ENCODE measurements around the gene ATOSA.

ATOSA gene

GRCh38 chr15:52682781-52683180 lies 3.6 kb upstream of the ATOSA start:
- no peak for DNase-seq

GRCh38 chr15:52682200-52682599 lies 3.0 kb upstream of the ATOSA start:
- DNase-seq, result no peak

DNA sequence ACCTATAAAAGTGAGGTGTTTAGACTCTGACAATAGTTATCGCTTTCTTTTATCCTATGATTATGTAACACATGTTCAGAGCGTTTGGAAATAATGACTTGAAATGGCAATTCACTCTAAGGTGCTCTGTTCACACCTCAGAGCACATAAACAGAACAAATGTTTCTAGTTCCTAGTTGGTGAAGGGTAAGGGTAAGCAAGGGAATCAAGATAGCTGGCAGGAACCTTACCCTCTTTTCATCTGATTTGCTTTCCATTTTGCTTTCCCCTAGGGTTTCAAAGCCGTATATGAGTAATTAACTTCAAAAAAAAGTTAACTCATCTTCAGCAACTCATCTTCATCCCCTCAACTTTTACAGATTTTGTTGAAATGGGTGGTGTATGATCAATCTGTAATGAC lies 2.3 kb upstream of the ATOSA start:
- DNase-seq, result no peak

- DNase-seq, result no peak
Measured at GRCh38 chr15:52680761-52681160, 1.6 kb upstream of the ATOSA start.

DNA sequence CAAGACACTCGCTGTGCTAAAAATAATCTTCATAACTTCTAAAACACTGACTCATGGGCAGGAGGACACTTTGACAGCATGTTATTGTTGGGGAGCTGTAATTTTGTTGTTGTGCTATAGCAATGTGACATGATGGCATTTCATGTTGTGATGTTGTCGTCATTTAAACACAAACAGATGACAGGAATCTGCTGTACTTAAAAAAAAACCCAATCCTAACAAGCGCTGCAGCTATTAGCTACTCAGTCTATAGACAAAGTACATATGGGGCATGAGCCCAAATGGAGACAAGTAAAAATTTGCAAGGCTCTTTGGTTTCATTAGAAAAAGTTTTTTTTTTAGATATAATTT lies 828 bp upstream of the ATOSA start:
- DNase-seq, result no peak

- DNase-seq, result peak; percentile 44
Measured at GRCh38 chr15:52678468-52679231, 538 bp downstream of the ATOSA start.

- DNase-seq, result peak; percentile 29
Measured at GRCh38 chr15:52677593-52678467, 1.4 kb downstream of the ATOSA start.

DNA sequence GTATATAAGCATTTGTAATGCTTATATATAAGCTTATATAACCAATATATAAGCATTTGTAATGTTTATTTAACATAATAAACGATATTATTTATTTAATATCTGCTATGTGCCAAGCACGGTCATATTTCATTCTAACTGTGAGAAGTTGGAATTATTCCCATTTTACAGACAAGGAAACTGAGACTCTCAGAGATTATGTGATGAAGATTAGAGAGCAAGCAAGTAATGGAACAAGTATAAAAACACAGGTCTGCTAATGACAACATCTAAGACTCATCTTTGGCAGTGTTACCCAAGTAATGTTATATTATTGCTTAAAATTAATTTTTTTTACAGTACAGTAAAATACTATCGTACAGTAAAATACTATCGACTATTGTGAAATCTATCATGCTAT lies 4.4 kb downstream of the ATOSA start:
- DNase-seq, result no peak

DNA sequence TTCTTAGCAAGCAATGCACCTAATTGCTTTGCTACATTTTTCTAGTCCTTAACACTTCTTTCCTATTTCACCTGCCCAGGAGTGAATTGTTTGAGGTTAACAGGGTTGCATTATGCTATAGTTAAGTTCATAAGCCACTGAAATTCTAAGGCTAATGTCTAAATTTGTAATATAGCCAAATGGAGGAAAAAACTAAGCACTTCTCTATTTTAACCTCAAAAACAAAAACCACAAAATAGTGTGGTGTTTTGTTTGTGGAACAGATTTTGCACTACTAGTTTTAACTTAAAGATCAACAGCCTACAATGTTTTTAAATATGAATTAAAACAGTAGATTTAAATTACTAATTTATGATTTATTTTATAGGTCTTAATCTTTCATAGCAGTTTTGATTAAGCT lies 5.5 kb downstream of the ATOSA start:
- DNase-seq, result no peak

GRCh38 chr15:52673312-52673711 lies 5.9 kb downstream of the ATOSA start:
- no peak for DNase-seq

DNA sequence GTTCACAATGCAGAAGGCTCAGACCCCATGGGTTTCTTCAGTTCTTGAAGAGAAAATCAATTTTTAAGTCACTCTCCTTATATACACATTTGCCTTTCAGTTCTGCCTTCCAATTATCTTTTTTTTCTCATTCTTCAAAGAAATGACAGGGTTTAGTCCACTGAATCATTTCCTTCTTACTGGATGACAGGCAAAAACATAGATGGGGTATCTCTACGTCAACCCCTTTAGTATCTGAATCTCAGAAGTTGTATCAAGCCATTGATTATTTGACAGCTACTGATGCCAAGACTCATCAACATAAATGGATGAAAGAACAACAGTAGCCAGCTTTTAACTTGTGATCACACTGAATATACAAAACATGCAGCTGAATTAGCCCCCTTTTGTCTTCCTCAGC lies 6.5 kb downstream of the ATOSA start:
- DNase-seq, result no peak

DNA sequence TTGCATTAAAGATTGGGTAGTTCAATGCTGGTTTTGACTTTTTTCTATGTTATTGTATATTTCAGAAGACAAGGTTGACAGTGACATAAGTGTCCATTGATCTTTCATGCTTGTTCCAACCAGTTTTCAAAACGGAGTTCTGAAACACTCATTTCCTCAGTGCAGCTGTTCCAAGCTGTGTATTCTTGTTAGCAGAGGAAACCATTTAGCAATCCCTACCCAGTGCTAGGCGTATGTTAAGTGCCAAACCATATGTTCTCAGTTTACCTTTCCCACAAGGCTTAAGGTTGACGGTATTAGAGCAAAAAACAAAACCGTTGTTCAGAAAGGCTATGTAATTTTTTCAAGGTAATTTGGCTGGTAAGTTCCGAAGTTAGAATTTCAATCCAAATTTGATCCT lies 9.1 kb downstream of the ATOSA start:
- DNase-seq, result no peak

DNA sequence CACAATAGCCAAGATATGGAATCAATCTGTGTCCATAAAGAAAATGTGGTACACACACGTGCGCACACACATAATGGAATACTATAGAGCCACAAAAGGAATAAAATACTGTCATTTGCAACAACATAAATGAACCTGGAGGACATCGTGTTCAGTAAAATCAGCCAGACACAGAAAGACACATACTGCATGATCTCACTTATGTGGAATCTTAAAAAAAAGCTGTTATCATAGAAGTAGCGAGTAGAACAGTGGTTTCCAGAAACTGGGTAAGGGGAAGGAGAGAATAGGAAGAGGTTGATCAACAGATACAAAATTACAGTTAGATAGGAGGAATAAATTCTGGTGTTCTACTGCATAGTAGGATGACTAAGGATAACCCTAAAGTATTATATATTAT lies 11.1 kb downstream of the ATOSA start:
- DNase-seq, result no peak

DNA sequence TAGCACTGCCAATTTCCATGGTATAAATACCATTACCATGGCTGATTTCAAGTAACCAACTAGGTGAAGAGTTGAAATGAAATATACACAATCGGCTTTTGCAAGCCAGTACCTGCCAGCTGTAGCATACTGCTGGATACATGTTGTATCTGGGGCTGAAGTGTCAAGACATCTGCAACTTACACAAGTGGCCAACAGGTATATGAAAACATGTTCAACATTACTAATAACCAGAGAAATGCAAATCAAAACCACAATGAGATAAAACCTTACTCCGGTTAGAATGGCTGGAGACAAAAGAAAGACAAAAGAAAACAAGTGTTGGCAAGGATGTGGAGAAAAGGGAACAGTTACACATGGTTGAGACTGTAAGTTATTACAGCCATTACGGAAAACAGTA lies 11.6 kb downstream of the ATOSA start:
- no peak for DNase-seq

GRCh38 chr15:52663536-52664294 lies 15.5 kb downstream of the ATOSA start:
- no peak for DNase-seq

DNA sequence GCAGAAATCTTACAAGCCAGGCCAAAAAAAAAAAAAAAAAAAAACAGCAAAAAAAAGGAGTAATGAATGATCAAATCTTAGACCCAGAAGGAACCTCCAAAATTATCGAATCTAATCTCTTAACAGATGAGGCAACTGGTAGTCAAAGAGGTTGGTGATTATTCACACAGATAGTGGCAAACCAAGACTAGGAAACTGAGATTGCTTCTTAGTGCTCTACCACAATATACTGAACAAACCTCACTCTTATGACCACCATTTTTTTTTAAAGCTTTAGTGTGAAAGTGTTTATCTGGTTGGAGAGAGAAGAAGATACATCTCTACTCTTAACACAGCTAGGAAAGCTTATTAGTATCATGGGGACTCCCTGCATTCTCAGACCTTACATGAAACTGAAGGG lies 17.3 kb downstream of the ATOSA start:
- DNase-seq, result no peak

DNA sequence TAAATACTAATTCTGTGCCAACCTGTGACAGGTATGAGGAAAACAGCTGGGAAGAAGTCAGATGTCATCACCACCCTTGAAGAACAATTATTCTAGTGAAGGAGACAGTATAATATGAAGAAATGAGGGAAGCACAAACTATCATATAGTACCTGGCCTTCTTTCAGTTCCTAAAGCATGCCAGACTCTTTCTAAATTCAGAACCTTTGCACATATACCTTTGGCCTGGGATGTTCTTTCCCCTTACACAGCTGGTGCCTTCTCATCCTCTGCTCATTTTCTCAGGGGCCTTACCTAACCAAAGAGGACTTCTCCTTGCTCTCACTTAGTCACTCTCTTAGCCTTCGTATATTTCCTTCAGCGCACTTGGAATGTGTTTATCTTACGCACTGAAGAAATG lies 19.0 kb downstream of the ATOSA start:
- DNase-seq, result no peak

- DNase-seq, result no peak
Measured at GRCh38 chr15:52658955-52659354, 20.2 kb downstream of the ATOSA start.

DNA sequence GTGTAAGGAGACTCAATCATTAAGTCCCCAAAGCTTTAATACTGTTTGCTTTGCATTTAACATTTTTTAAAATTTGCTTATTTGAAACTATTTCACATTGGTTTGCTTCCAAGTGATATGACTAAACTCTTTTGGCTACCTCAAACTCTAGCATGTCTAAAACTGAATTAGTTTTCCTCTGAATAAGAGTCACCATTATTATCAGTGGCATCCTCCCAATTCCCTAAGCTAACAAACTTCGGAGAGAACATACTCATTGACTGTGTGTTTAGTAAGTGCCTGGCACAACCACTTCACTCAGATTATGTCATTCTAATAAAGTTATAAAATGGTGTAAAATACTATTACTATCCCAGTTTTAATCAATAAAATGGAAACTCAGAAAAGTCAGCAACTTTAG lies 21.9 kb downstream of the ATOSA start:
- DNase-seq, result no peak

- no peak for DNase-seq
Measured at GRCh38 chr15:52656412-52656811, 22.8 kb downstream of the ATOSA start.

DNA sequence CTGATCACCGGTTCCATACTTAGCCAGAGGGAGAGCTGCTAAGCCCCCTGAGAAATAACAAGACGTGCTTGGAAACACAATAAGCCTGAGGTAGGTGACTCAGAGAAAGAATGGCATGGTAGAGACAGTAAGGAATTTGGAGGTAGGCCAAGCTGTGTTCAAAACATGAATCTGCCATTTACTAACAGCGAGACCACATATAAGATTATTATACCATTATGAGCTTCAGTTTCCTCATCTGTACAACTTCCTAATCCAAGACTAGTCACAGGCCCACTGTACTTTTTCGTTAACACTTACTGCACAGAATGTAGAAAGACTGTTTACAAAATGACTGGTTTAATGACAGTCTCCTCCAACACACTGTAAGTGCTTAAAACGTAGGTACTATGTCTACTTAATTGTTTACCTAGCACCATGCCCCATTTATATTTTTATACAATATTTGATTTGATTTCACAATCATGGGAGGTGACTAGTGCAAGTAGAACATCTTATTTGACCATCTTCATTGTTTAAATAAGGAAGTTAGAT lies 25.7 kb downstream of the ATOSA start:
- no peak for DNase-seq

DNA sequence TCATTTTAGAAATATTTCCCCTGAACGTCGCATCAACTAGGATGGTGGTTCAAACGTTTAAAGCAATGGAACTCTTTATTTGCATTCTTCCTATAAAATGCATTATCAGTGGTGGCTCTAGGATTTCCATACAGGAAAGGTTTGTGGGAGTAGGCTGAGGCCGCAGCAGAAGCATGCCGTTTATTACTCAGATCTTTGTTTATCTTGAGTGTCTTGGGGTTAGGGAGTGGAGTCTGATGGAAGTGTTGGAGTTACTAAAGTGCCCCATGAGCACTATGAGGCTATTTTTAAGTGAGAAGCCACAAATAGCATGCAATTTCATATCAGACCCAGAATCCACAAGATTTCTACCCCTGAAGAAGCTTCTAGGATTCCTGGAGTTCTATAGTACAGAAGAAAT lies 26.2 kb downstream of the ATOSA start:
- DNase-seq, result no peak

GRCh38 chr15:52652286-52652685 lies 26.9 kb downstream of the ATOSA start:
- no peak for DNase-seq

Measured in COR-L47 (cell line).